MCF 10A (cell line): ENCODE data around the gene PTPRG. TPM values are rescaled to one million over a fixed set of nuclear protein-coding genes. Genes with fewer than 3 reads are reported as not detected.

Source experiments
- BruUV-seq: library from RNA; stranded (reverse); fragments of 400-500 nt; replicated peaks from 2 replicates; lab custom pipeline; 2021; lab: Mats Ljungman, UMichigan
- CTCF ChIA-PET: fragments of 300-600 bp; sonication (Branson Sonifier 250); formaldehyde crosslinking; extraction: SDS; loops from one replicate; lab custom pipeline; 2021; ENCODE audit warnings: antibody characterized with exemption, inconsistent platforms; lab: Yijun Ruan, JAX
- POLR2A ChIA-PET: fragments of 300-600, 350-650 bp; sonication (Branson Sonifier 250); formaldehyde crosslinking; extraction: SDS; loops from one replicate; lab custom pipeline; 2020; ENCODE audit warnings: antibody characterized with exemption, inconsistent platforms; lab: Yijun Ruan, JAX
- DNase-seq: peaks from one replicate; pipeline ENCODE4 v3.0.0-alpha.2; 2018; ENCODE audit not compliant: unreplicated experiment
- H3K27ac Mint-ChIP-seq: one replicate; pipeline ENCODE4 v1.8.0; 2022; ENCODE audit warnings: mild to moderate bottlenecking, low read depth, mixed read lengths; ENCODE audit not compliant: unreplicated experiment
- H3K27me3 Mint-ChIP-seq: one replicate; pipeline ENCODE4 v1.8.0; 2022; ENCODE audit warnings: mixed read lengths; ENCODE audit not compliant: insufficient read depth, unreplicated experiment
- H3K36me3 Mint-ChIP-seq: one replicate; pipeline ENCODE4 v1.8.0; 2022; ENCODE audit warnings: mild to moderate bottlenecking, moderate library complexity, mixed read lengths; ENCODE audit not compliant: insufficient read depth, unreplicated experiment
- H3K4me1 Mint-ChIP-seq: one replicate; pipeline ENCODE4 v1.8.0; 2022; ENCODE audit warnings: mixed read lengths; ENCODE audit not compliant: insufficient read depth, unreplicated experiment
- H3K4me3 Mint-ChIP-seq: one replicate; pipeline ENCODE4 v1.8.0; 2022; ENCODE audit warnings: mild to moderate bottlenecking, moderate library complexity, mixed read lengths; ENCODE audit not compliant: unreplicated experiment
- H3K9me3 Mint-ChIP-seq: one replicate; pipeline ENCODE4 v1.8.0; 2022; ENCODE audit warnings: mixed read lengths; ENCODE audit not compliant: unreplicated experiment
- intact Hi-C: fragments of 100-400 bp; cut with micrococcal nuclease; formaldehyde crosslinking; loops from 2 replicates; pipeline ENCODE4 v1.14.1; 2022
- total RNA-seq: library from RNA; stranded (reverse); gene quantifications from 2 replicates; pipeline ENCODE4 v1.2.3, GENCODE V29; 2022
- TF ChIP-seq, protein P1 (sequence below): fragments of 200-600 bp; IDR thresholded peaks from one replicate; pipeline ENCODE4 v1.8.0; 2022; ENCODE audit warnings: antibody characterized with exemption, mild to moderate bottlenecking; ENCODE audit not compliant: unreplicated experiment

PTPRG gene
- total RNA-seq, 1 experiment from 2014 or later: 54.5 TPM

DNA sequence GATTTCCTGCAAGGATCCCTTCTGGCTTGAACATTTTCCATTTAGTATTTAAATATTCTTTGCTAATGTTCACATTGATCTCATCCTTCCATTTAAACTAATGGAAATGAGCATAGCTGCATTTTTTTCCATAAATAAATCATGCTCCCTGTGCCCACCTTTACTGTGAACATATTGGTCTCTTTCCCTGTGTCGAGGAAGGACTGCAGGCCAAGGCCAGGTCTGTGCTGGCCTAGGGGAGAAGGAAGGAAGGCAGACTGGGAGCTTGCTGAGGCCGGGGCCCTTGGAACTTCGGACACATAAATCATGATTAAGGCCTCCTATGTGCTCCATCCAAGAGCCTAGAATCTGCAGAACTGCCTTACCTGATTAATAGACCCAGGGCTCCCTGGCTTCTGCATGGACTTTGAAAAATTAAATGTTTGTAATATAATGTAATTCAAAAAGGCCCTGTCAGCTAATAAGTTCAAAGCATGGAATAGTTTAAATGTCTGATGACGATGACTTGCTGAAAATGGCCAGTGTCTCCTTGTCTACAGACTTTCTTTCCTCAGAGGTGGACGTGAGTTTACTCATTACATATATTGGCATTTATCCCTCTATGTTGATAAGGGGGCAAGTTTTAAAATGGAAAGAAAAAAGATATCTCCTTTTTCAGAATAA, 636.1 kb downstream of the PTPRG start:
- ChIA-PET CTCF (interaction anchor here (0.5 to 6.1 kb wide), 8 partner anchors 9 to 1385 kb away, joined by 3 to 49 read pairs (median 3); no protein-coding TSS in a partner anchor), POLR2A (interaction anchor here (0.6 to 0.7 kb wide), 2 partner anchors 569 to 1897 kb away, joined by 3 read pairs; no protein-coding TSS in a partner anchor)
- Mint-ChIP-seq H3K27ac (no peak overlapping the region), H3K9me3 (no peaks in the 10 kb centered on the region), H3K36me3 (peaks cover 46% of the 10 kb centered on the region), H3K27me3 (no peaks in the 10 kb centered on the region), H3K4me3 (no peak overlapping the region), H3K4me1 (no peaks in the 10 kb centered on the region)
- DNase-seq: no peak
- no TSS peak for BruUV-seq
- TF ChIP-seq, protein P1, sequence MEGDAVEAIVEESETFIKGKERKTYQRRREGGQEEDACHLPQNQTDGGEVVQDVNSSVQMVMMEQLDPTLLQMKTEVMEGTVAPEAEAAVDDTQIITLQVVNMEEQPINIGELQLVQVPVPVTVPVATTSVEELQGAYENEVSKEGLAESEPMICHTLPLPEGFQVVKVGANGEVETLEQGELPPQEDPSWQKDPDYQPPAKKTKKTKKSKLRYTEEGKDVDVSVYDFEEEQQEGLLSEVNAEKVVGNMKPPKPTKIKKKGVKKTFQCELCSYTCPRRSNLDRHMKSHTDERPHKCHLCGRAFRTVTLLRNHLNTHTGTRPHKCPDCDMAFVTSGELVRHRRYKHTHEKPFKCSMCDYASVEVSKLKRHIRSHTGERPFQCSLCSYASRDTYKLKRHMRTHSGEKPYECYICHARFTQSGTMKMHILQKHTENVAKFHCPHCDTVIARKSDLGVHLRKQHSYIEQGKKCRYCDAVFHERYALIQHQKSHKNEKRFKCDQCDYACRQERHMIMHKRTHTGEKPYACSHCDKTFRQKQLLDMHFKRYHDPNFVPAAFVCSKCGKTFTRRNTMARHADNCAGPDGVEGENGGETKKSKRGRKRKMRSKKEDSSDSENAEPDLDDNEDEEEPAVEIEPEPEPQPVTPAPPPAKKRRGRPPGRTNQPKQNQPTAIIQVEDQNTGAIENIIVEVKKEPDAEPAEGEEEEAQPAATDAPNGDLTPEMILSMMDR: no peak
- intact Hi-C loops: no loop called here

DNA sequence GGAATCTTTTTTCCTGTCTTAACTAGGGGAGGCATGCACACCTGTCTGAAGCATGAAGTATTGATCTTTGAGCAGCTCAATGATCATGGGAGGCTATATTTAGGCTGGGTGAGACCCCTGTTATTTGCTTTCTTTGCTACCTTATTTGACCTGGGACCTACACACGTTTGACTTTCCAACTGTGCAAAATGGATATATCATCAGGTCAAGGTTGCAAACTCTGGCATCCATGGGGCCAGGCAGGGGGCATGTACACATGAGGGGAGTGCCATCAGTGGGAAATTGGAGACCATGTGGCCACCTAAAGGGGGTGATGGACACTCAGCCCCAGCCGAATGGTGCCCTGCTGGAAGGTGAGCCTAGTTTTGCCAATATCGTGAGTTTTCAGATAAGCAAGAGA, 637.8 kb downstream of the PTPRG start:
- Mint-ChIP-seq H3K4me3 (no peak overlapping the region), H3K27ac (no peak overlapping the region), H3K27me3 (no peaks in the 10 kb centered on the region), H3K9me3 (no peaks in the 10 kb centered on the region), H3K36me3 (peaks cover 34% of the 10 kb centered on the region), H3K4me1 (no peaks in the 10 kb centered on the region)
- intact Hi-C loops: no loop called here
- CTCF ChIA-PET: interaction anchor here (0.6 to 7.5 kb wide), 8 partner anchors 11 to 406 kb away, joined by 3 to 92 read pairs (median 4); no protein-coding TSS in a partner anchor
- BruUV-seq: no TSS peak
- POLR2A ChIA-PET: interaction anchor here (0.6 kb wide), 2 partner anchors 71 to 135 kb away, joined by 3 to 4 read pairs; no protein-coding TSS in a partner anchor
- DNase-seq: no peak
- TF ChIP-seq, protein P1: no peak

DNA sequence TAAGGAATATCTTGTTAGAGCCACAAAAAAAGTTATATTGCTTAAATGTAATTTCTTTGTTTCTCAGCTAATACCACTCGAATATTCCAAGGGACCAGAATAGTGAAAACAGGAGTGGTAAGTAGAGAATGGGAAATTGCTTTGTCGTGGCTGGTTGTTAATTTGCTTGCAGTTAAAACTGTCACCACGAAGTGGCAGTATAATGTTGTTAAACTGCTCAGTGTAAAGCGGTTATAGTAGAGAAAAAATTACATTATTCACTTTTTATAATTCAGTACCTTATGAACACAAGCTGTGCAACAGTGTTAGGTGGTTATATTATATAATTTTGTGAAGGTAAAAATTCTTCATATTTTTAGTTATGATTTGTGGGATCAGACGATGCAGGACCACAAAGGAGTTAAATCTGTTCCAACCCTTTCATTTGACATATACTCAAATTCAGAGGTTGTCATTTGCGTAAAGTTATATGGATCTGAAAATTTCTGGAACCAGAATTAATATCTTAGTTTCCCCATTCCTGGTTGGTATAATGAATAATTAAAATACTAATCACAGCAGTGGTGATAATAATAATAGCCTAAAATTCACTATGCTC, 640.2 kb downstream of the PTPRG start:
- POLR2A ChIA-PET: interaction anchor here (1.1 kb wide), 1 partner anchor 59 kb away, joined by 3 read pairs; no protein-coding TSS in a partner anchor
- intact Hi-C loops: loop anchor here (5.0 kb wide), 2 partner anchors 131 to 1031 kb away; no protein-coding TSS in a partner anchor
- Mint-ChIP-seq H3K27me3 (no peaks in the 10 kb centered on the region), H3K4me1 (no peaks in the 10 kb centered on the region), H3K9me3 (no peaks in the 10 kb centered on the region), H3K36me3 (peaks cover 27% of the 10 kb centered on the region), H3K27ac (no peak overlapping the region), H3K4me3 (no peak overlapping the region)
- TF ChIP-seq, protein P1: peak; percentile 53
- DNase-seq: peak; percentile 41
- BruUV-seq: no TSS peak
- CTCF ChIA-PET: interaction anchor here (0.5 to 7.5 kb wide), 44 partner anchors 10 to 1877 kb away, joined by 3 to 92 read pairs (median 4); no protein-coding TSS in a partner anchor

DNA sequence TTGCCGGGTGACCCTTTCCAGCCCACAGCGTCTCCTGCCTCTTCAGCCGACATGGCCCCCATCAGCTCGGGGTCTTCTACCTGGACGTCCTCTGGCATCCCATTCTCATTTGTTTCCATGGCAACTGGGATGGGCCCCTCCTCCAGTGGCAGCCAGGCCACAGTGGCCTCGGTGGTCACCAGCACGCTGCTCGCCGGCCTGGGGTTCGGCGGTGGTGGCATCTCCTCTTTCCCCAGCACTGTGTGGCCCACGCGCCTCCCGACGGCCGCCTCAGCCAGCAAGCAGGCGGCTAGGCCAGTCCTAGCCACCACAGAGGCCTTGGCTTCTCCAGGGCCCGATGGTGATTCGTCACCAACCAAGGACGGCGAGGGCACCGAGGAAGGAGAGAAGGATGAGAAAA, 641.8 kb downstream of the PTPRG start:
- Mint-ChIP-seq H3K27ac (no peak overlapping the region), H3K4me1 (no peaks in the 10 kb centered on the region), H3K36me3 (peaks cover 39% of the 10 kb centered on the region), H3K9me3 (no peaks in the 10 kb centered on the region), H3K4me3 (no peak overlapping the region), H3K27me3 (no peaks in the 10 kb centered on the region)
- no peak for DNase-seq
- TF ChIP-seq, protein P1: no peak
- intact Hi-C loops: loop anchor here (5.0 kb wide), 2 partner anchors 129 to 1029 kb away; no protein-coding TSS in a partner anchor
- ChIA-PET CTCF (interaction anchor here (0.6 to 7.5 kb wide), 9 partner anchors 9 to 612 kb away, joined by 3 to 92 read pairs (median 4); no protein-coding TSS in a partner anchor), POLR2A (no interaction called here)
- BruUV-seq: no TSS peak
